Activated T-cell treated with anti-CD3 and anti-CD28 coated beads, Interleukin-2, amount 50 U/mL, for 72 hours (primary cell): Measurements from ENCODE around the gene SLC2A6. TPM values are rescaled to one million over a fixed set of nuclear protein-coding genes. Genes with fewer than 3 reads are reported as not detected.

Experiments used
- ATAC-seq, 2 donors: fragments of 150-1000 bp; cut with Tn5 transposase; replicated peaks in 1 of 2; 2 replicates each; pipeline ENCODE4 v1.10.0; 2021; ENCODE audit warnings: moderate library complexity in 2 of 2, mild to moderate bottlenecking in 1 of 2
- DNase-seq, 2 donors: peaks; one replicate each; pipeline ENCODE4 v3.0.0; 2021 to 2022; ENCODE audit warnings: mixed read lengths in 1 of 2
- H3K27ac Mint-ChIP-seq: one replicate; pipeline ENCODE4 v1.8.0; 2022; ENCODE audit warnings: mild to moderate bottlenecking, moderate library complexity, mixed read lengths
- H3K27me3 Mint-ChIP-seq: one replicate; pipeline ENCODE4 v1.8.0; 2022; ENCODE audit warnings: low read depth, mixed read lengths
- H3K36me3 Mint-ChIP-seq, 2 donors: one replicate each; pipeline ENCODE4 v1.8.0; 2022; ENCODE audit warnings: mixed read lengths in 2 of 2, mild to moderate bottlenecking in 1 of 2; ENCODE audit not compliant: insufficient read depth in 2 of 2
- H3K4me1 Mint-ChIP-seq: one replicate; pipeline ENCODE4 v1.8.0; 2022; ENCODE audit warnings: low read depth, mixed read lengths
- H3K4me3 Mint-ChIP-seq, 2 donors: one replicate each; pipeline ENCODE4 v1.8.0; 2022; ENCODE audit warnings: mild to moderate bottlenecking in 2 of 2, mixed read lengths in 2 of 2, moderate library complexity in 2 of 2
- H3K9me3 Mint-ChIP-seq, 2 donors: one replicate each; pipeline ENCODE4 v1.8.0; 2022; ENCODE audit warnings: mixed read lengths in 2 of 2
- total RNA-seq, 2 donors: library from RNA; stranded (reverse); gene quantifications; one replicate each; pipeline ENCODE4 v1.2.3, GENCODE V29; 2022

Gene SLC2A6
- total RNA-seq, 2 donors from 2014 or later, result 2.0 to 2.6 TPM

DNA sequence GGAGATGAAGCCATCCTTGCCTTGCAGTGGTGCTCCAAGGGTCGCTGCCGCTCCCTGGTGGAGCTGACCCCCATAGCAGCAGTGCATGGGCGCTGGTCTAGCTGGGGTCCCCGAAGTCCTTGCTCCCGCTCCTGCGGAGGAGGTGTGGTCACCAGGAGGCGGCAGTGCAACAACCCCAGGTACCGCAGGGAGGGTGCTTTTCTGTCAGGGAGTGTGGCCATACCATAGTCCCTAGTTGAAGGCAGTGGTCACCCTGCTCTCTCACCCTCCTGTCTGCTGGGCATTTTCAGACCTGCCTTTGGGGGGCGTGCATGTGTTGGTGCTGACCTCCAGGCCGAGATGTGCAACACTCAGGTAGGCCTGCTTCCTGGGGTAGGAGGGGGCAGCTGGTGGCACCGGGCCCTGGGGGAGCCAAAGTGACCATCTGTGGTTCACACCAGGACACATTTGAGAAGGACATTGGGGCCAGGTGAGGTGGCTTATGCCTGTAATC lies 45.5 kb downstream of the SLC2A6 start:
- DNase-seq, result no peak
- H3K4me3 Mint-ChIP-seq, result no peak overlapping the region
- no peak for ATAC-seq
- H3K27me3 Mint-ChIP-seq, result peaks cover 8% of the 10 kb centered on the region
- no peaks in the 10 kb centered on the region for H3K9me3 Mint-ChIP-seq
- no peaks in the 10 kb centered on the region for H3K36me3 Mint-ChIP-seq
- H3K4me1 Mint-ChIP-seq, result no peaks in the 10 kb centered on the region
- no peak overlapping the region for H3K27ac Mint-ChIP-seq

DNA sequence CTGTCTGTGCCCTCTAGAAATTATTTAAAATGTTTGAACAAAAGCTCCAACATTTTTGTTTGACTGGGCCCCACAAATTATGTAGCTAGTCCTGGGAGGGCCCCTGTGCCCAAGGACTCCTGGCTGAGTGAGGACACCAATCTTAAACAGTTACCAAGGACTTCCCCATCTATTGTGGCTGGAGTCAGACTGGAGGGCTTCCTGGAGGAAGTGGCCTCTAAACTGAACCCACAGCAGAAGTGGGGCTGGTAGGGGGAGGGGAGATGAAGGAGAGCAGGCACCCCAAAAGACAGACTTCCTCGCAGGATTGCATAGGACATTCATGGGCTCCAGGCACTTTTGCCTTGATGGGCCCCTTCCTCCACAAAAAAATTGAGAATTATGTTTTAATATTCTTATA lies 48.7 kb downstream of the SLC2A6 start:
- Mint-ChIP-seq H3K36me3 (no peaks in the 10 kb centered on the region), H3K27ac (no peak overlapping the region), H3K27me3 (peaks cover 31% of the 10 kb centered on the region), H3K9me3 (no peaks in the 10 kb centered on the region), H3K4me1 (no peaks in the 10 kb centered on the region), H3K4me3 (no peak overlapping the region)
- DNase-seq (no peak), ATAC-seq (no peak)

DNA sequence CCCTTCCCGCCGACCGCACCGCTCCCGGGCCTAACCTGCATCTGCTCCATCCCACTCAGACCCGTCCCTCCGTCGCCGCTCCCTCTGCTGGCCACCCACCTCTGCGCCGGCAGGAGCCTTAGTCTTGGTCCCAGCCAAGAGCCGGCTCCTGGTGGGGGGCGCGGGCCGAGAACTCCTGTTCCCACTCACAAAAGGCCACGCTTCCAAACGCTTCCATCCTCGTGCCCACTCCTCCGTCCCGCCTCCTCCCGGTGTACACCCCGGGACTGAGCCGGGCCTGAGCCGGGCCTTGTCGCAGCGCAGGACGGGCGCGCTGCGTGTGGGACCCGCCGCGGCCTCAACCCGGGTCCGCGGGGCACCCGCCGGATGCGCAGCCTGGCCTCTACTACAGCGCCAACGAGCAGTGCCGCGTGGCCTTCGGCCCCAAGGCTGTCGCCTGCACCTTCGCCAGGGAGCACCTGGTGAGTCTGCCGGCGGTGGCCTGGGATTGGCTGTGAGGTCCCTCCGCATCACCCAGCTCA lies 49.2 kb downstream of the SLC2A6 start:
- Mint-ChIP-seq H3K36me3 (no peaks in the 10 kb centered on the region), H3K4me1 (no peaks in the 10 kb centered on the region), H3K4me3 (peak overlapping the region; percentile 48 to 70), H3K27me3 (peaks cover 31% of the 10 kb centered on the region), H3K9me3 (no peaks in the 10 kb centered on the region), H3K27ac (no peak overlapping the region)
- DNase-seq (peak; percentile 26 to 29), ATAC-seq (peak; percentile 40 to 64)

DNA sequence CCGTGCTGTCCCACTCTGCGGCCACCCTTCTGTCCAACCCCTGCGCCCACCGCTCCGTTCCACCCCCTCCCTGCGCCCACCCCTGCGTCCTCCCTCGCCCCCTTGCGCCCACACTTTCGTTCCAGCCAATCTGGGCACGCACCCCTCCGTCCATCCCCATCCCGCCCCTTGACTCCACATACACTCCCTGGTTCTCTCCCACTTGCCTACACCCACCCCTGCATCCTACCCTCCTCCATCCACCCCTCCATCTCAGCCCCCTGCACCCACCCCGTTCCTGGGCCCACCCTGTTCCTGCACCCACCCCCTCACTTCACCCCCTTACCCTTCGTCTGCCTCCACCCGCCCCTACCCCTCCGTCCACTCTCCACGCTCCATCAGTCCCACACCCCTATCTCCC lies 49.7 kb downstream of the SLC2A6 start:
- ATAC-seq (no peak), DNase-seq (no peak)
- H3K4me1 Mint-ChIP-seq, result no peaks in the 10 kb centered on the region
- peak overlapping the region in 1 of 2 donors; percentile 70 for H3K4me3 Mint-ChIP-seq
- H3K36me3 Mint-ChIP-seq, result no peaks in the 10 kb centered on the region
- peaks cover 31% of the 10 kb centered on the region for H3K27me3 Mint-ChIP-seq
- H3K27ac Mint-ChIP-seq, result no peak overlapping the region
- no peaks in the 10 kb centered on the region for H3K9me3 Mint-ChIP-seq

DNA sequence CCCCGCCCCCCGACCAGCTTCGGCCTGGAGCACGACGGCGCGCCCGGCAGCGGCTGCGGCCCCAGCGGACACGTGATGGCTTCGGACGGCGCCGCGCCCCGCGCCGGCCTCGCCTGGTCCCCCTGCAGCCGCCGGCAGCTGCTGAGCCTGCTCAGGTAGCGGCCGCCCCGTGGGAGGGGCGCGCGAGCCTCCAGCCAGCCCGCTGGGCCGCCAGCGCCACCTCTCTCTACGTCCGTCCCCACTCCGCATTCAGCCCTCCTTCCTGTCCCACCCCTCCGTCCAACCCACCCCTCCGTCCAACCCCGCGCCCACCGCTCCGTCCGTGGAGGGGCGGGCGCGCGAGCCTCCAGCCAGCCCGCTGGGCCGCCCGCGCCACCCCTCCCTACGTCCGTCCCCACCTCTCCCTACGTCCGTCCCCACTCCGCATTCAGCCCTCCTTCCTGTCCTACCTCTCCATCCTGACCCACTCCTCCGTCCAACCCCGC lies 50.2 kb downstream of the SLC2A6 start:
- Mint-ChIP-seq H3K4me3 (peak overlapping the region; percentile 39 to 54), H3K27ac (no peak overlapping the region), H3K4me1 (no peaks in the 10 kb centered on the region), H3K36me3 (no peaks in the 10 kb centered on the region), H3K9me3 (no peaks in the 10 kb centered on the region), H3K27me3 (peaks cover 31% of the 10 kb centered on the region)
- peak; percentile 52 to 63 for ATAC-seq
- DNase-seq, result no peak

DNA sequence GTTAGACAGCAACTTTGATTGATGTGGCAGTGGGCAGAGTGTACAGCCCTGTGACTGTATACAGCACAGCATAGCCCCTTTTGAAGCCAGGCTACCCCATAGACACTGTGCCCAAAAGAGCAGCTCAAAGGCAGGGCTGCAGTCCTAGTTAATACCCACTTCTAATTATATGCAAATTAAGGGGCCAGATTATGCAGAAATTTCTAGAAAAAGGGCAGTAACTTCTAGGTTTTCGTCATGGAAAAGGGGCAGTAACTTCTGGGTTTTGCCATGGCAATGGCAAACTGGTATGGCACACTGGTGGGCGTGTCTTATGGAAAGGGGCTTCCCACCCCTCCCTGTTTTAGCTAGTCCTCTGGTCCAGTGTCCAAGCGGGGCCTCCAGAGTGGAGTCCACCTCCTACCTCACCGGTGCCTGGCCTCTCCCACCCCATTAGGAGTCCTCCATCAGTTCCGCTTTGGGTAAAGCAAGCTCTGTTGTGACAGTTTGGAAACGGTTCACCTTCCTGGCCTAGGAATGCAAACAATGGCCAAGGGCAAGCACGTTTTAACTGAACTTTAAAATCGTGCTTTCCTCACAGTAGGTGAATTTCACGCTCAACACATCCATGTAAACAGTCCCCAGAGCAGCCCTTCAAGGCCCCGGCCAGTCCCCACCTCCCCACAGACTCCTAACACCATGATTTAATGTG lies 51.1 kb downstream of the SLC2A6 start:
- ATAC-seq, result no peak
- Mint-ChIP-seq H3K36me3 (no peaks in the 10 kb centered on the region), H3K4me3 (peak overlapping the region; percentile 46 to 73), H3K27me3 (peaks cover 31% of the 10 kb centered on the region), H3K9me3 (no peaks in the 10 kb centered on the region), H3K27ac (no peak overlapping the region), H3K4me1 (peaks cover 2% of the 10 kb centered on the region)
- no peak for DNase-seq

DNA sequence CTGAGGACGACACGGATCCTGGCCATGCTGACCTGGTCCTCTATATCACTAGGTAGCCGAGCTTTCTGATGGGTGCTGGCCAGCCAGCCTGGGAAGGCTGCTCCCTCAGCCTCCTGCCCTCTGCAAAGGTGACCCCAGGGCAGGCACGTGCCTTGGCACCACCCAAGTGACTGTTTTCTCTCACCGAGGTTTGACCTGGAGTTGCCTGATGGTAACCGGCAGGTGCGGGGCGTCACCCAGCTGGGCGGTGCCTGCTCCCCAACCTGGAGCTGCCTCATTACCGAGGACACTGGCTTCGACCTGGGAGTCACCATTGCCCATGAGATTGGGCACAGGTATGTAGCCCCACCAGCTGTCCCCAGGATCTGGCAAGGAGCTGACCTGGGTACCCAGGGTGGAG lies 52.9 kb downstream of the SLC2A6 start:
- ATAC-seq, result no peak
- Mint-ChIP-seq H3K27ac (no peak overlapping the region), H3K9me3 (no peaks in the 10 kb centered on the region), H3K4me1 (peaks cover 18% of the 10 kb centered on the region), H3K27me3 (peaks cover 31% of the 10 kb centered on the region), H3K36me3 (no peaks in the 10 kb centered on the region), H3K4me3 (no peak overlapping the region)
- DNase-seq, result no peak

DNA sequence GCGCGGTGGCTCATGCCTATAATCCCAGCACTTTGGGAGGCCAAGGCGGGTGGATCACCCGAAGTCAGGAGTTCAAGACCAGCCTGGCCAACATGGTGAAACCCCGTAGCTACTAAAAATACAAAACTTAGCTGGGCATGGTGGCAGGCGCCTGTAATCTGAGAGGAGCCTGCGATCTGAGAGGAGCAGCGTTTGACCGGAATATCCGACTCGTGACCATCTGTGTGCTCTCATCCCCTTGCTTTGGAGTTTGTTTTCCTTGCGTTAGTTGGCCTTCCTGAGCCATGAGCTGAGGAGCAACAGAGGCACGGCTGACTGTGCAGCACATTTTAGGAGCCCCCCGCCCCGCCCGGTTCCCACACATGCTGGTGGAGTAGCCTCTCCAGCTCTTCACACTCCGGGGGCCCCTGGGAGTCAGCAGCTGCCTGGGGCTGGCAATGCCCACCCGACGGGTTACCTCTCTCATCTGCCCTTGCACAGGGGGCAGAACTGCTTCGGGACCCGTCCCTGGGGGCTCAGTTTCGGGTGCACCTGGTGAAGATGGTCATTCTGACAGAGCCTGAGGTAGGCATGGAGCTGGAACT lies 53.8 kb downstream of the SLC2A6 start:
- H3K27ac Mint-ChIP-seq, result no peak overlapping the region
- peaks cover 27% of the 10 kb centered on the region for H3K4me1 Mint-ChIP-seq
- no peak for DNase-seq
- no peak overlapping the region for H3K4me3 Mint-ChIP-seq
- ATAC-seq, result no peak
- H3K27me3 Mint-ChIP-seq, result peaks cover 31% of the 10 kb centered on the region
- no peaks in the 10 kb centered on the region for H3K36me3 Mint-ChIP-seq
- H3K9me3 Mint-ChIP-seq, result no peaks in the 10 kb centered on the region

DNA sequence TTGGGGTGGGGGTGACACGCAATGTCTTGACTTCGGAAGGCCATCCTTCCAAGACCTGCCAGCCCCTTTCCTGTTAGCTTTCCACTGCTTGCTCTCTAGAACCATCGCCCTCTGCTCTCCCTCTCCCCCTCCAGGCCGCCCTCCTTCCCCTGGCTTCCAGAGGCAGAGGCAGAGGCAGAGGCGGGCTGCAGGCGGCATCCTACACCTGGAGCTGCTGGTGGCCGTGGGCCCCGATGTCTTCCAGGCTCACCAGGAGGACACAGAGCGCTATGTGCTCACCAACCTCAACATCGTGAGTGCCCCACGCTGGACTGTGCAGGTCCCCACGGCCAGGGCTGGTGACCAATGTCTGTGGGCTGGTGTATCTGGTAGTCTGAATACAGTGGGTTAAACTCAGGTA lies 54.7 kb downstream of the SLC2A6 start:
- ATAC-seq, result no peak
- H3K36me3 Mint-ChIP-seq, result no peaks in the 10 kb centered on the region
- H3K9me3 Mint-ChIP-seq, result no peaks in the 10 kb centered on the region
- peaks cover 33% of the 10 kb centered on the region for H3K4me1 Mint-ChIP-seq
- no peak for DNase-seq
- no peak overlapping the region for H3K4me3 Mint-ChIP-seq
- no peak overlapping the region for H3K27ac Mint-ChIP-seq
- H3K27me3 Mint-ChIP-seq, result peaks cover 24% of the 10 kb centered on the region

DNA sequence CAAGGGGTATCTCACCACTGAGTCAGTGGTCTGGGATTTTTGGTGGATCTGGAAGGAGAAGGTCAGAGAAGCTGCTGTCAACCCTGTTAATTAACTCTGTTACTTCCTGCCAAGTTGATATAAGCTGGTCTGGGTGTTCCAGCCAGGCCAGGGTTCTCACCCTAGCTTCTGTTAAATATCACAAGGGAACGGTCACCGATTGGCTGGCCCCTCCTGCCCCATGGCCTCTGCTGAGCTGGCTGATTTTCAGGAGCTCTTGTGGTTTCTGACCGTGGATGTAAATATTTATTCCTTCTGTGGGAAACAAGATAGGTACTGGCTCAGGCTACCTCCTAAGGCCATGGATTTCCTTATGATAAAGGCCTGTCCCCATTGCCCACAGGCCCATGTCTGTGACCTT lies 55.7 kb downstream of the SLC2A6 start:
- Mint-ChIP-seq H3K27me3 (peaks cover 23% of the 10 kb centered on the region), H3K4me1 (peaks cover 42% of the 10 kb centered on the region), H3K4me3 (no peak overlapping the region), H3K9me3 (no peaks in the 10 kb centered on the region), H3K27ac (no peak overlapping the region), H3K36me3 (no peaks in the 10 kb centered on the region)
- no peak for DNase-seq
- ATAC-seq, result no peak

DNA sequence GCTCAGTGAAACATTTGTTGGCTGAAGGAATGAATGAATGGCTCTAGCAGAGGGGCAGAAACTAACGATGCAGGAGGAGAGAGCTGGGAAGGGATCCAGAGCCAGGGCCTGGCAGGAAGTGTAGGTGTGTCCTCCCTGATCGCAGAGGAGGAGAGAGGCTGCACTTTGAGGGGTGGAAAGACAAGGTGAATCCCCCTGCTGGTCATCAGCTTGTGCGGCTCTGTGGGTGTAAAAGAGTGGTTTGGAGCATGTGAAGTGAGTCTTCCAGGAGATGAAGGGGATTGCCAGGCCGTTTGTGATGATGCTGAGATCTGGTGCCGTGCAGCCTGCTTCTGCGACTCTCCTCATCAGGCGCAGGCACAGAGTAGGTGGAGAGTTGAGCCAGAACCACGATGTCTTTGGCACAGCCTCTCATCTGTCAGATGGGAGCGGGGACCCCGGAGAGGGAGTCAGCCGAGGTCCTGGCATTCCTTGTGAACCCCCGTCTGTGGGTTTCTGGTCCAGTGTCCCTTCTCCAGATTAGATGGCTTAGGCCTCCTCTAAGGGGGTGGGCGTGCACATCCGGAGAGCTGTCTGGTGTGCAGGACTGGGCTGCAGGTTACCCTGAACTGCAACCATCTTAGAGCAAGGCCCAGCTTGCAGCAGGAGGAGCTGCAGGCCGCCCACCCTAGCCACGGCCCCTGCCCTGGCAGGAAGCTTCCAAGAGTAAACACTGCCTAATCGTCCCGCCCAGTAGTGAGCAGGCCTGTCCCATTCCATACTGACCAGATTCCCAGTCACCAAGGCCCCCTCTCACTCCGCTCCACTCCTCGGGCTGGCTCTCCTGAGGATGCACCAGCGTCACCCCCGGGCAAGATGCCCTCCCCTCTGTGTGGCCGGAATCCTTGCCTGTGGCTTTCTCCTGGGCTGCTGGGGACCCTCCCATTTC lies 57.0 kb downstream of the SLC2A6 start, which contains the start of gene ADAMTS13:
ADAMTS13 (plus strand) TSS at position 753 of the 928 bp plus-strand sequence; CDS start at position 830, 77 bp downstream.
- DNase-seq (peak; percentile 77 to 80), ATAC-seq (peak; percentile 67 to 68)
- H3K36me3 Mint-ChIP-seq, result no peaks in the 10 kb centered on the region
- peak within 1 kb of the TSS; percentile 1 to 68 for H3K4me3 Mint-ChIP-seq
- peak within 1 kb of the TSS; percentile 7 for H3K27ac Mint-ChIP-seq
- H3K9me3 Mint-ChIP-seq, result no peaks in the 10 kb centered on the region
- peaks cover 15% of the 10 kb centered on the region for H3K27me3 Mint-ChIP-seq
- peaks cover 44% of the 10 kb centered on the region for H3K4me1 Mint-ChIP-seq
